Motor neuron (in vitro differentiated cells): ENCODE results near the gene KLHL20. TPM values are rescaled to one million over a fixed set of nuclear protein-coding genes. Genes with fewer than 3 reads are reported as not detected.
"Not testable (repeated sequence)": the region's sequence is repeated elsewhere in the genome, so short reads cannot be mapped to it uniquely, and the experiment has no call there.

Experiments used
- ATAC-seq, 8 experiments: fragments of 200-7000 bp; cut with Tn5 transposase; replicated peaks in 6 of 8; 2 replicates each; pipeline ENCODE4 v1.8.0; 2021; ENCODE audit warnings: mild to moderate bottlenecking in 8 of 8, moderate library complexity in 8 of 8
- H3K27ac ChIP-seq, 2 donors: fragments of 250-450 bp; sonication (Bioruptor Pico); 2 replicates each; pipeline ENCODE4 v1.9.0; 2021; ENCODE audit warnings: antibody characterized with exemption in 2 of 2, mild to moderate bottlenecking in 2 of 2, moderate library complexity in 1 of 2
- H3K4me1 ChIP-seq, 2 donors: fragments of 250-450 bp; sonication (Bioruptor Pico); replicated peaks in 1 of 2; 2 replicates each; pipeline ENCODE4 v1.6.1; 2021; ENCODE audit warnings: antibody characterized with exemption in 2 of 2, mild to moderate bottlenecking in 2 of 2, moderate library complexity in 1 of 2
- H3K4me3 ChIP-seq, 5 donors: fragments of 250-450 bp; sonication (Bioruptor Pico); 2 replicates each; pipeline ENCODE4 v1.9.0; 2021; ENCODE audit warnings: antibody characterized with exemption in 5 of 5, mild to moderate bottlenecking in 5 of 5, moderate library complexity in 4 of 5
- WGBS, 10 experiments: fragments of 450-650 bp; shearing (Covaris generic); methylation state at CpG; one replicate each; pipeline ENCODE4 v1.0.0; 2022; 5-methylcytosine and 5-hydroxymethylcytosine counted together
- in situ Hi-C, 9 experiments: fragments of 400-800 bp; cut with MboI; loops; one replicate each; pipeline ENCODE4 v1.15.0; 2021; ENCODE audit warnings: low sequenced_read_pairs in 9 of 9, low pct_unique_long_range_greater_than_20kb in 2 of 9; ENCODE audit not compliant: unreplicated experiment in 9 of 9
- total RNA-seq, 8 experiments: library from RNA; unstranded; fragments of 300-600 nt; gene quantifications; 2 replicates each; pipeline versions ENCODE4 v1.2.3 to v1.2.4, GENCODE V29; 2022

Gene KLHL20
- total RNA-seq, 8 experiments from 2014 or later, result 15.5 to 35.2 (median 31.1) TPM

GRCh38 chr1:173758980-173759379 is 44.2 kb downstream of the KLHL20 start:
- Histone ChIP-seq H3K27ac (no peak overlapping the region), H3K4me1 (no peaks in the 10 kb centered on the region), H3K4me3 (no peak overlapping the region)
- in situ Hi-C loops, result no loop called here
- 97 to 100% (median 100%) methylated on average over 2 to 5 of the region's 5 CpGs; no CpG with 5 or more reads in 6 of the 10 experiments for WGBS, 10 experiments
- no peak for ATAC-seq

- in situ Hi-C loops, result not testable (repeated sequence)
Measured at GRCh38 chr1:173764331-173764730, 49.5 kb downstream of the KLHL20 start.

GRCh38 chr1:173768206-173768605 is 53.4 kb downstream of the KLHL20 start:
- in situ Hi-C loops, result no loop called here
- no peak overlapping the region for H3K27ac ChIP-seq
- no peaks in the 10 kb centered on the region for H3K4me1 ChIP-seq
- H3K4me3 ChIP-seq, result no peak overlapping the region
- WGBS, 10 experiments, result 49 to 100% (median 93%) methylated on average over 1 to 2 of the region's 2 CpGs; no CpG with 5 or more reads in 1 of the 10 experiments
- no peak for ATAC-seq

More at GRCh38 chr1:173764331-173764730, 49.5 kb downstream of the KLHL20 start:
- not testable (repeated sequence) for ATAC-seq, H3K27ac ChIP-seq, H3K4me1 ChIP-seq, H3K4me3 ChIP-seq
- 83 to 100% (median 95%) methylated on average over 1 to 6 of the region's 6 CpGs; no CpG with 5 or more reads in 1 of the 10 experiments for WGBS, 10 experiments

GRCh38 chr1:173768827-173769226 is 54.0 kb downstream of the KLHL20 start:
- no peak for ATAC-seq
- Histone ChIP-seq H3K4me3 (no peak overlapping the region), H3K4me1 (no peaks in the 10 kb centered on the region), H3K27ac (no peak overlapping the region)
- in situ Hi-C loops, result no loop called here
- 17 to 98% (median 82%) methylated on average over 1 to 3 of the region's 3 CpGs for WGBS, 10 experiments

- 91 to 100% (median 96%) methylated on average over 3 to 9 of the region's 9 CpGs for WGBS, 10 experiments
- in situ Hi-C loops, ATAC-seq: not testable (repeated sequence)
Measured at GRCh38 chr1:173770330-173770729, 55.5 kb downstream of the KLHL20 start.

GRCh38 chr1:173771560-173771959 is 56.8 kb downstream of the KLHL20 start:
- in situ Hi-C loops, result no loop called here
- H3K4me1 ChIP-seq, result no peaks in the 10 kb centered on the region
- peak in 2 of 8 experiments; percentile 40 to 62 for ATAC-seq
- H3K4me3 ChIP-seq, result no peak overlapping the region
- no peak overlapping the region for H3K27ac ChIP-seq
- 86 to 100% (median 87%) methylated on average over 1 of the region's 1 CpG; no CpG with 5 or more reads in 5 of the 10 experiments for WGBS, 10 experiments

More at GRCh38 chr1:173770330-173770729, 55.5 kb downstream of the KLHL20 start:
- not testable (repeated sequence) for H3K4me3 ChIP-seq, H3K4me1 ChIP-seq, H3K27ac ChIP-seq

- H3K27ac ChIP-seq, result no peak overlapping the region
- no peaks in the 10 kb centered on the region for H3K4me1 ChIP-seq
- no peak overlapping the region for H3K4me3 ChIP-seq
- in situ Hi-C loops, result loop anchor here in 1 of 9 experiments (25.0 kb wide), 1 partner anchor 513 kb away; no protein-coding TSS in a partner anchor
- 71 to 100% (median 98%) methylated on average over 1 to 5 of the region's 5 CpGs for WGBS, 10 experiments
- ATAC-seq, result no peak
Measured at GRCh38 chr1:173775578-173776226, 60.9 kb downstream of the KLHL20 start.

GRCh38 chr1:173779936-173780335 is 65.2 kb downstream of the KLHL20 start:
- in situ Hi-C loops, result loop anchor here in 1 of 9 experiments (25.0 kb wide), 1 partner anchor 518 kb away; no protein-coding TSS in a partner anchor
- Histone ChIP-seq H3K4me1 (no peaks in the 10 kb centered on the region), H3K27ac (no peak overlapping the region), H3K4me3 (no peak overlapping the region)
- no peak for ATAC-seq
- 78 to 100% (median 98%) methylated on average over 1 to 4 of the region's 4 CpGs; no CpG with 5 or more reads in 1 of the 10 experiments for WGBS, 10 experiments

- 89 to 97% (median 96%) methylated on average over 3 to 7 of the region's 7 CpGs; no CpG with 5 or more reads in 1 of the 10 experiments for WGBS, 10 experiments
- H3K4me1 ChIP-seq, result no peaks in the 10 kb centered on the region
- no peak overlapping the region for H3K4me3 ChIP-seq
- no peak overlapping the region for H3K27ac ChIP-seq
- ATAC-seq, result no peak
- in situ Hi-C loops, result loop anchor here in 1 of 9 experiments (25.0 kb wide), 1 partner anchor 523 kb away; no protein-coding TSS in a partner anchor
Measured at GRCh38 chr1:173784997-173785396, 70.2 kb downstream of the KLHL20 start.

GRCh38 chr1:173789841-173790240 is 75.1 kb downstream of the KLHL20 start:
- peaks cover 0 to 2% of the 10 kb centered on the region in 2 donors for H3K4me1 ChIP-seq
- in situ Hi-C loops, result loop anchor here in 1 of 9 experiments (25.0 kb wide), 1 partner anchor 528 kb away; no protein-coding TSS in a partner anchor
- no peak for ATAC-seq
- no peak overlapping the region for H3K27ac ChIP-seq
- WGBS, 10 experiments, result 89 to 100% (median 98%) methylated on average over 1 to 2 of the region's 2 CpGs
- no peak overlapping the region for H3K4me3 ChIP-seq

GRCh38 chr1:173798078-173798477 is 83.3 kb downstream of the KLHL20 start:
- H3K27ac ChIP-seq, result no peak overlapping the region
- H3K4me3 ChIP-seq, result no peak overlapping the region
- no peak for ATAC-seq
- no peaks in the 10 kb centered on the region for H3K4me1 ChIP-seq
- in situ Hi-C loops, result loop anchor here in 1 of 9 experiments (25.0 kb wide), 1 partner anchor 536 kb away; no protein-coding TSS in a partner anchor

- H3K4me3 ChIP-seq, H3K27ac ChIP-seq, H3K4me1 ChIP-seq, ATAC-seq: not testable (repeated sequence)
- in situ Hi-C loops, result loop anchor here in 4 of 9 experiments (25.0 kb wide), 2 partner anchors 363 to 538 kb away; no protein-coding TSS in a partner anchor
- 83 to 100% (median 100%) methylated on average over 1 of the region's 1 CpG; no CpG with 5 or more reads in 5 of the 10 experiments for WGBS, 10 experiments
Measured at GRCh38 chr1:173799995-173800394, 85.2 kb downstream of the KLHL20 start.

GRCh38 chr1:173802961-173803360 is 88.2 kb downstream of the KLHL20 start:
- in situ Hi-C loops, result loop anchor here in 3 of 9 experiments (25.0 kb wide), 1 partner anchor 366 kb away; no protein-coding TSS in a partner anchor
- H3K27ac ChIP-seq, result no peak overlapping the region

More at GRCh38 chr1:173802961-173803360, 88.2 kb downstream of the KLHL20 start:
- Histone ChIP-seq H3K4me1 (no peaks in the 10 kb centered on the region), H3K4me3 (no peak overlapping the region)
- ATAC-seq, result no peak
- 83 to 100% (median 100%) methylated on average over 1 to 2 of the region's 2 CpGs; no CpG with 5 or more reads in 1 of the 10 experiments for WGBS, 10 experiments
